ENCODE data around the gene ART1. TPM values are rescaled to one million over a fixed set of nuclear protein-coding genes. Genes with fewer than 3 reads are reported as not detected.

ART1 gene
- total and polyA plus RNA-seq, 2 donors = 0.02 TPM; not detected in 1

DNA sequence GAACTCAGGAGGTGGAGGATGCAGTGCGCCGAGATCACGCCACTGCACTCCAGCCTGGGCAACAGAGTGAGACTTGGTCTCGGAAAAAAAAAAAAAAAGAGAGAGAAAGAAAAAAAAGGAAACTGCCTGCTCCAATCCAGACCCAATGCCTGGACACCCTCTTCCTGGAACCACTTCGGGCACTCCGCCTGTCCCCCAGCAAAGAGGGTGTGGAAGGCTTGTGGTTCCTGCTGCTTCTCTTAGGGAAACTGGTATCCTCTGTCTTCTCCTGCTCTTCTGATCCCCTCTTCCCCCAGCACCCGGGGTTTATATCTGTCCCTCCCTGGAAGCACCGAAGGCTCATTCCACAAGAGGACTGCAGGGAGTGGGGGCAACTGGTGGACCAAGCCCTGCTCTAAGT is 13.3 kb downstream of the ART1 start:
- Histone ChIP-seq H3K4me1 (ENCODE audit: control insufficient read depth in 2 of 2, insufficient read depth in 2 of 2, low read length in 2 of 2) (no peaks in the 10 kb centered on the region), H3K36me3 (ENCODE audit: control insufficient read depth in 2 of 2, insufficient read depth in 2 of 2, low read length in 1 of 2) (no peaks in the 10 kb centered on the region), H3K4me3 (ENCODE audit: low read length in 2 of 2) (no peak overlapping the region), H3K27me3 (ENCODE audit: control insufficient read depth in 2 of 2, insufficient read depth in 1 of 2, low read length in 1 of 2) (peaks cover 0 to 3% of the 10 kb centered on the region in 2 donors), H3K9me3 (ENCODE audit: control insufficient read depth in 2 of 2, insufficient read depth in 1 of 2, low read length in 1 of 2) (no peaks in the 10 kb centered on the region), H3K27ac (ENCODE audit: low read depth in 1 of 2, low read length in 1 of 2) (no peak overlapping the region)
- DNase-seq (ENCODE audit: low read depth in 6 of 9, low spot score in 9 of 9) = no peak
- WGBS = 98% methylated on average over 8 of the region's 8 CpGs

DNA sequence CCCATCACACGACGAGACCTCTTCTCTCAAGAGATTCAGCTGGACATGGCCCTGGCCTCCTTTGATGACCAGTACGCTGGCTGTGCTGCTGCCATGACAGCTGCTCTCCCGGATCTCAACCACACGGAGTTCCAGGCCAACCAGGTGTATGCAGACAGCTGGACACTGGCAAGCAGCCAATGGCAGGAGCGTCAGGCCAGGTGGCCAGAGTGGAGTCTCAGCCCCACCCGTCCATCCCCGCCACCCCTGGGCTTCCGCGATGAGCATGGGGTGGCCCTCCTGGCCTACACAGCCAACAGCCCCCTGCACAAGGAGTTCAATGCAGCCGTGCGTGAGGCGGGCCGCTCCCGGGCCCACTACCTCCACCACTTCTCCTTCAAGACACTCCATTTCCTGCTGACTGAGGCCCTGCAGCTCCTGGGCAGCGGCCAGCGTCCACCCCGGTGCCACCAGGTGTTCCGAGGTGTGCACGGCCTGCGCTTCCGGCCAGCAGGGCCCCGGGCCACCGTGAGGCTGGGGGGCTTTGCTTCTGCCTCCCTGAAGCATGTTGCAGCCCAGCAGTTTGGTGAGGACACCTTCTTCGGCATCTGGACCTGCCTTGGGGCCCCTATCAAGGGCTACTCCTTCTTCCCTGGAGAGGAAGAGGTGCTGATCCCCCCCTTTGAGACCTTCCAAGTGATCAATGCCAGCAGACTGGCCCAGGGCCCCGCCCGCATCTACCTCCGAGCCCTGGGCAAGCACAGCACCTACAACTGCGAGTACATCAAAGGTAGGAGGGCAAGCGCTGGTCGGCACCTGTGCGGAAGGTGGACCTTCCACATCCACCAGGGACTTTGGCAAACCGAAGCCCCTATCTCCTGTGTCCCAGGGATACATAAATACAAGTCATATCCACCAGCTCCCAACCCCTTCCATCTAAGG is 14.9 kb downstream of the ART1 start:
- 96% methylated on average over 33 of the region's 33 CpGs for WGBS
- Histone ChIP-seq H3K4me3 (ENCODE audit: low read length in 2 of 2) (no peak overlapping the region), H3K36me3 (ENCODE audit: control insufficient read depth in 2 of 2, insufficient read depth in 2 of 2, low read length in 1 of 2) (peaks cover 5 to 6% of the 10 kb centered on the region in 2 donors), H3K4me1 (ENCODE audit: control insufficient read depth in 2 of 2, insufficient read depth in 2 of 2, low read length in 2 of 2) (no peaks in the 10 kb centered on the region), H3K27ac (ENCODE audit: low read depth in 1 of 2, low read length in 1 of 2) (no peak overlapping the region), H3K9me3 (ENCODE audit: control insufficient read depth in 2 of 2, insufficient read depth in 1 of 2, low read length in 1 of 2) (no peaks in the 10 kb centered on the region), H3K27me3 (ENCODE audit: control insufficient read depth in 2 of 2, insufficient read depth in 1 of 2, low read length in 1 of 2) (peaks cover 0 to 1% of the 10 kb centered on the region in 2 donors)
- no peak for DNase-seq (ENCODE audit: low read depth in 6 of 9, low spot score in 9 of 9)

DNA sequence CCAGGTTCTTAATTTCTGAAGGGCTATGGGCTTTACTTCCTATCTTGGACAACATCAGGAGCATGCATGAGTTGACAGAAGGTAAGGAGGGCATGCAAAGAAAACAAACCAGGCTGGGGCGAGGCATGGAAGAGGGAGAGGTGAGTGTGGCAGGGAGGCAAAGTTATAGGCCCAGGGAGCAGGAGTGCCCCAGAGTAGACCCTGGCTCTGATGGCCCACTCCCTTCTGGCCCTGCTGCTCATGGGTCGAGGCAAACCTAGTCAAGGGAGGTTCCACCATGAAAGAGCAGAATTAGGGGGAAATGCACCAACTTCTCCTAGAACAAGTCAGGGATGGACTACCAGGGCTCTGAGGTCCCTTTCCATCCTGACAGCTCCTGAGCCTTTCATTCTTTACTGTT is 16.0 kb downstream of the ART1 start:
- 100% methylated on average over 2 of the region's 2 CpGs for WGBS
- Histone ChIP-seq H3K4me3 (ENCODE audit: low read length in 2 of 2) (no peak overlapping the region), H3K27ac (ENCODE audit: low read depth in 1 of 2, low read length in 1 of 2) (no peak overlapping the region), H3K27me3 (ENCODE audit: control insufficient read depth in 2 of 2, insufficient read depth in 1 of 2, low read length in 1 of 2) (no peaks in the 10 kb centered on the region), H3K4me1 (ENCODE audit: control insufficient read depth in 2 of 2, insufficient read depth in 2 of 2, low read length in 2 of 2) (no peaks in the 10 kb centered on the region), H3K9me3 (ENCODE audit: control insufficient read depth in 2 of 2, insufficient read depth in 1 of 2, low read length in 1 of 2) (no peaks in the 10 kb centered on the region), H3K36me3 (ENCODE audit: control insufficient read depth in 2 of 2, insufficient read depth in 2 of 2, low read length in 1 of 2) (peaks cover 10 to 13% of the 10 kb centered on the region in 2 donors)
- DNase-seq (ENCODE audit: low read depth in 6 of 9, low spot score in 9 of 9) = no peak

GRCh38 chr11:3662856-3663255 is 17.9 kb downstream of the ART1 start:
- Histone ChIP-seq H3K4me3 (ENCODE audit: low read length in 2 of 2) (no peak overlapping the region), H3K36me3 (ENCODE audit: control insufficient read depth in 2 of 2, insufficient read depth in 2 of 2, low read length in 1 of 2) (peaks cover 17 to 26% of the 10 kb centered on the region in 2 donors), H3K4me1 (ENCODE audit: control insufficient read depth in 2 of 2, insufficient read depth in 2 of 2, low read length in 2 of 2) (no peaks in the 10 kb centered on the region), H3K9me3 (ENCODE audit: control insufficient read depth in 2 of 2, insufficient read depth in 1 of 2, low read length in 1 of 2) (no peaks in the 10 kb centered on the region), H3K27ac (ENCODE audit: low read depth in 1 of 2, low read length in 1 of 2) (no peak overlapping the region), H3K27me3 (ENCODE audit: control insufficient read depth in 2 of 2, insufficient read depth in 1 of 2, low read length in 1 of 2) (no peaks in the 10 kb centered on the region)
- no peak for DNase-seq (ENCODE audit: low read depth in 6 of 9, low spot score in 9 of 9)

DNA sequence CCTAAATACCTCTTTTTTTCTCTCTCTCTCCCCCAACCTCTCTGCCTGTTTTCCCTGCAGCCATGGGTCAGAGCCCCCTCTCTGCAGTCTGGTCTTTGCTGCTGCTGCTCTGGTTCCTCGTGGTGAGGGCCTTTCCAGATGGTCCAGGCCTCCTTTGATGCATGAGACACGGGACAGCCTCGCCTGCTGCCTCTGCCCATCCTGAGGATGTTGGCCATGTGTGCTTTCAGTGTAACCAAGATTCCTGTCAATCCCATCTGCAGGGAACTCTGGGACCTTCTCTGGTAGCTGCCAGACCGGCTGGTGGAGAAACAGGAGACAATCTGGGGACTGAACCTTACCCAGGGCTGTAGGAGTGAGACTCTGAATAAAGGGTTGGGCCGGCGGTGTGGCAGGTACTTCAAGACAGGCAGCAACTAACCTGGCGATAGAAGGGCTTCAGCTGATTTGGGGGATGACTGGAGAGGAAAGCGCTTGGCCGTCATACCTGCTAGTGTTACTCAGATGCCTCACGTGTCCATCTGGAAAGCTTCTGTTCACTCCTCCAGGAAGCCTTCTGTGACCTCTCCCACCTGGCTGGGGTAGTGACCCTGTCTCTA is 19.2 kb downstream of the ART1 start:
- peaks cover 25 to 31% of the 10 kb centered on the region in 2 donors for H3K36me3 ChIP-seq (ENCODE audit: control insufficient read depth in 2 of 2, insufficient read depth in 2 of 2, low read length in 1 of 2)
- H3K9me3 ChIP-seq (ENCODE audit: control insufficient read depth in 2 of 2, insufficient read depth in 1 of 2, low read length in 1 of 2) = no peaks in the 10 kb centered on the region
- H3K27me3 ChIP-seq (ENCODE audit: control insufficient read depth in 2 of 2, insufficient read depth in 1 of 2, low read length in 1 of 2) = no peaks in the 10 kb centered on the region
- 96% methylated on average over 10 of the region's 10 CpGs for WGBS
- no peak overlapping the region for H3K27ac ChIP-seq (ENCODE audit: low read depth in 1 of 2, low read length in 1 of 2)
- H3K4me1 ChIP-seq (ENCODE audit: control insufficient read depth in 2 of 2, insufficient read depth in 2 of 2, low read length in 2 of 2) = no peaks in the 10 kb centered on the region
- no peak for DNase-seq (ENCODE audit: low read depth in 6 of 9, low spot score in 9 of 9)
- H3K4me3 ChIP-seq (ENCODE audit: low read length in 2 of 2) = no peak overlapping the region

DNA sequence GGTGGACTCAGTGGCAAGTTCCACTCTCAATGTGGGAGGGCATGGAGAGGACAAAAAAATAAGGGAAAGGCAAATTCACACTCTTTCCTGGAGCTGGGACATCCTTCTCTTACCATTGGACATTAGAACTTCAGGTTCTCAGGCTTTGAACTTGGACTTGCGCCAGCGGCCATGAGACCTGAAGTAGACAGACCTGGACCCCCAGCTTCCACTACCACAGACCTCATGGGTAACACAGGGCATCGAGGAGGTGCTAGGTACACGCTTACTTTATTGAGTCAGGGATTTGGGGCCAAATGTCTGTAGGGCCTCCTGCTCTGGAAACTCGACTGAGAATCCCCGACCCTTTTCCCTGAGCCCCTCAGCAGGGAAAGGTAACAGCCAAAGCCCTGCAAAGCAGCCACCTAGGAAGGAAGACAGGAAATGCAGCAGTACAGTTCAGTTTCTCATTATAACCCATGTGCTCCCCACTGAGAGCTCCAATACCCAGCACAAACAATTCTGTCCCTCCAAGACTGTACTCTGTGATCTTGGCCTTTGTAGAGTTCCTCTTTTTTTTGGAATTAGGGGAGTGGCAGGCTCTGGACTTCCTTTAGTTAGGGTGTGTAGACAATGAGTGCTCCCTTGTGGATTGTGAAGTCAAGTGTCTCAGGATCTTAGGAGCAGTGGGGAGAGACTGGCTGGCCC is 20.6 kb downstream of the ART1 start:
- H3K27ac ChIP-seq (ENCODE audit: low read depth in 1 of 2, low read length in 1 of 2) = no peak overlapping the region
- H3K4me1 ChIP-seq (ENCODE audit: control insufficient read depth in 2 of 2, insufficient read depth in 2 of 2, low read length in 2 of 2) = no peaks in the 10 kb centered on the region
- no peak overlapping the region for H3K4me3 ChIP-seq (ENCODE audit: low read length in 2 of 2)
- H3K36me3 ChIP-seq (ENCODE audit: control insufficient read depth in 2 of 2, insufficient read depth in 2 of 2, low read length in 1 of 2) = peaks cover 38 to 41% of the 10 kb centered on the region in 2 donors
- no peak for DNase-seq (ENCODE audit: low read depth in 6 of 9, low spot score in 9 of 9)
- no peaks in the 10 kb centered on the region for H3K9me3 ChIP-seq (ENCODE audit: control insufficient read depth in 2 of 2, insufficient read depth in 1 of 2, low read length in 1 of 2)
- H3K27me3 ChIP-seq (ENCODE audit: control insufficient read depth in 2 of 2, insufficient read depth in 1 of 2, low read length in 1 of 2) = no peaks in the 10 kb centered on the region
- 96% methylated on average over 6 of the region's 6 CpGs for WGBS

DNA sequence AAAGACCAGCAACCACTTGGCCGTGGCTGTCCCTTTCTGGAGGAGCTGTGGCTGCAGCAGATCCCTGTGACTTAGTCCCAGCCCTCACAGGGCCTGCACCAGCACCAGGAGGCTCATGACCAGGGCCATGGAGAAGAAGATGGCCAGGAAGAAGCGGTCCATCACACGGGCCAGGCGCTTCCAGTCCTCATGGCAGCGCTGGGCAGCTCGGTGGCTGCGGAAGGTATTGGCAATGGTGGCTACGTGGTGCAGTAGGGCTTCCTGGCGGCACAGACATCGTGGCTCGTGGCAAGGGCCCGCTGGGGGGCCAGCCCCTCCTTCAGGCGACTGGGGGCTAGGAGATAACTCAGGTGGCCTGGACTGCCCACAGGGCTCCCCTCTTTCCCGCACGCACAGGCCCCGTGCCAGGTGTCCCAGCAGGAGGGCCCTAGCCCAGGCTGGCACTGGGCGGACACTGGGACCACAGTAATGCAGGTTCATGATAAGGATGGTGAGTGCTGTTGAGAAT is 21.1 kb downstream of the ART1 start:
- H3K4me1 ChIP-seq (ENCODE audit: control insufficient read depth in 2 of 2, insufficient read depth in 2 of 2, low read length in 2 of 2) = no peaks in the 10 kb centered on the region
- WGBS = 98% methylated on average over 17 of the region's 17 CpGs
- H3K36me3 ChIP-seq (ENCODE audit: control insufficient read depth in 2 of 2, insufficient read depth in 2 of 2, low read length in 1 of 2) = peaks cover 42 to 47% of the 10 kb centered on the region in 2 donors
- H3K4me3 ChIP-seq (ENCODE audit: low read length in 2 of 2) = no peak overlapping the region
- no peak for DNase-seq (ENCODE audit: low read depth in 6 of 9, low spot score in 9 of 9)
- H3K9me3 ChIP-seq (ENCODE audit: control insufficient read depth in 2 of 2, insufficient read depth in 1 of 2, low read length in 1 of 2) = no peaks in the 10 kb centered on the region
- no peak overlapping the region for H3K27ac ChIP-seq (ENCODE audit: low read depth in 1 of 2, low read length in 1 of 2)
- no peaks in the 10 kb centered on the region for H3K27me3 ChIP-seq (ENCODE audit: control insufficient read depth in 2 of 2, insufficient read depth in 1 of 2, low read length in 1 of 2)

GRCh38 chr11:3667149-3668035 is 22.5 kb downstream of the ART1 start:
- Histone ChIP-seq H3K36me3 (ENCODE audit: control insufficient read depth in 2 of 2, insufficient read depth in 2 of 2, low read length in 1 of 2) (peaks cover 50 to 56% of the 10 kb centered on the region in 2 donors), H3K27me3 (ENCODE audit: control insufficient read depth in 2 of 2, insufficient read depth in 1 of 2, low read length in 1 of 2) (no peaks in the 10 kb centered on the region), H3K9me3 (ENCODE audit: control insufficient read depth in 2 of 2, insufficient read depth in 1 of 2, low read length in 1 of 2) (no peaks in the 10 kb centered on the region), H3K4me1 (ENCODE audit: control insufficient read depth in 2 of 2, insufficient read depth in 2 of 2, low read length in 2 of 2) (no peaks in the 10 kb centered on the region), H3K4me3 (ENCODE audit: low read length in 2 of 2) (no peak overlapping the region), H3K27ac (ENCODE audit: low read depth in 1 of 2, low read length in 1 of 2) (no peak overlapping the region)
- no peak for DNase-seq (ENCODE audit: low read depth in 6 of 9, low spot score in 9 of 9)
- WGBS = 98% methylated on average over 89 of the region's 89 CpGs
